ENCODE data around the gene CACNG6.
A peak's percentile ranks its signal among the peaks of the same experiment; 100 is the strongest.

The CACNG6 gene

GRCh38 chr19:53966931-53967330 is 24.5 kb upstream of the CACNG6 start:
- no peak for DNase-seq (ENCODE audit: low read depth in 2 of 2)

DNA sequence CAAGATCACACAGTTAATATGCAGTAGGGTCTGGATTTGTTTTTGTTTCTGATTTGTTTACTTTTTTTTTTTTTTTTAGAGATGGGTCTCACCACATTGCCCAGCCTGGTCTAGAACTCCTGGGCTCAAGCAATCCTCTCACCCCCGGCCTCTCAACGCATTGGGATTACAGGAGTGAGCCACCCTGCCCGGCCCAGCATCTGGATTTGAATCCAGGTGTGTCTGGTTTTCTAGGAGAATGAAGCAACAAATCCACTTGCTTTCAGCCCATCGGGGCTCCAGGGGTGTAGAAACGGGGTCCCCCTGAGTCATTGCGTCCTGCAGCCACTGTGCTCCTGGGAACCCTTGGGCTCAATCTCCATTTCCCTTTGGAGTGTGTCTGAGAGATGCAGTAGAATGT is 22.1 kb upstream of the CACNG6 start:
- no peak for DNase-seq (ENCODE audit: low read depth in 2 of 2)

GRCh38 chr19:53971673-53972072 is 19.8 kb upstream of the CACNG6 start:
- no peak for DNase-seq (ENCODE audit: low read depth in 2 of 2)

DNA sequence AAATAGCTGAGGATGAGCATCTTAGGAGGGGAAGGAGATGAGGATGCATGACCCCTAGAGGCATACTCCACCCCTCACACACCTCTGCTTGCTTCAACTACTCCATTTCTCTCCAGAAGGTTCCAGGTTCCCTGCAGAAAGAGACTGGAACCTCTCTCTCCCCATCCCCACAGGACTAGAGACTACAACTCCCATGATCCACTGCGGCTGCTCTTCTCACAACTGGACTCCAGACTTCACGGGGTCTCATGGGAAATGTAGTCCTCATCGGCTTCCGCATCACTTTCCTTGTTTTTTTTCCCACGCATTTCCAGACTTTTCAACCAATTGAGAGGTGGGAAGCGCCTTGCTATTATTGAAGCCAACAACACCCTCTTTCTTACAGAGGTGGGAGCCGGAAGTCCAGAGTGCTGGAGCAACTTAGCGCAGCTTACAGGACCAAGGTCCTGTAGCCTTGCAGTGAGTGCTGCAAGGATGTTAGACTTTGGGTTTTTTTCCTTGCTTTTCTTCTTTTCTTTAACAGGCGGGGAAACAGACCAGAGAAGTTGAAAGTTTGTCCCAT is 13.9 kb upstream of the CACNG6 start:
- DNase-seq (ENCODE audit: low read depth in 2 of 2), result peak; percentile 36 to 47

DNA sequence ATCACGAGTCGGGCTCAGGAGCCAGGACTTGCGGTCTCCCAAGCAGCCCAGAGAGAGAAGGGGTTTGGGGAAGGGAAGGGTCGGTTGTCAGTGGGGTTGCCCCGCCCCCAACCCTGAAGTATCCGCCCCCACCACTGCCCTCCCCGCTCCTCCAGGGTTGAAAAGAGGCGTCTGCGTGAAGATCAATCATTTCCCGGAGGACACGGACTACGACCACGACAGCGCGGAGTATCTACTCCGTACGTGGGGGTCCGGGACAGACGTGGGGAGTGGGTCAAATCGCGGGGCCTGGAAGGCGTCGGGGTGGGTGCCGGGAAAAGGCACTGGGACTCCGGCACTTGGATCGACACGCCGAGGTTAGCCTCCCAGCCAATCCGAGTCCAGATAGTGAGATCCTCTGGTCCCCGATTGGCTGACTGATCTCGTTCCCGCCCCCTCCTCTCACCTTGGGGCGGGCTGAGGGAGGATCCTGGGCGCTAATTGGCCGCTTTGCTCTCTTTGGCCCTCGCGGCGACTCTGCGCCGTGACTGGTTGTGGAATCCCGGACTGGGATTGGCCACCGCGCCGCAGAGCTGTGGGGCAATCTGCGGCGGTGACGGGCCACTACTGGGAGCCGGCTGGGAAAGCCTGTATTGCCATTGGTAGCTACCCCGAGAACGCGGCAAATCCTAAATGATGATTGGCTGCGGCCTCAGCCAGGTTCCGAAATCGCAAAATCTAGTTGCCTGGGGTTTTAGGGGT is 13.3 kb upstream of the CACNG6 start:
- no peak for DNase-seq (ENCODE audit: low read depth in 2 of 2)

DNA sequence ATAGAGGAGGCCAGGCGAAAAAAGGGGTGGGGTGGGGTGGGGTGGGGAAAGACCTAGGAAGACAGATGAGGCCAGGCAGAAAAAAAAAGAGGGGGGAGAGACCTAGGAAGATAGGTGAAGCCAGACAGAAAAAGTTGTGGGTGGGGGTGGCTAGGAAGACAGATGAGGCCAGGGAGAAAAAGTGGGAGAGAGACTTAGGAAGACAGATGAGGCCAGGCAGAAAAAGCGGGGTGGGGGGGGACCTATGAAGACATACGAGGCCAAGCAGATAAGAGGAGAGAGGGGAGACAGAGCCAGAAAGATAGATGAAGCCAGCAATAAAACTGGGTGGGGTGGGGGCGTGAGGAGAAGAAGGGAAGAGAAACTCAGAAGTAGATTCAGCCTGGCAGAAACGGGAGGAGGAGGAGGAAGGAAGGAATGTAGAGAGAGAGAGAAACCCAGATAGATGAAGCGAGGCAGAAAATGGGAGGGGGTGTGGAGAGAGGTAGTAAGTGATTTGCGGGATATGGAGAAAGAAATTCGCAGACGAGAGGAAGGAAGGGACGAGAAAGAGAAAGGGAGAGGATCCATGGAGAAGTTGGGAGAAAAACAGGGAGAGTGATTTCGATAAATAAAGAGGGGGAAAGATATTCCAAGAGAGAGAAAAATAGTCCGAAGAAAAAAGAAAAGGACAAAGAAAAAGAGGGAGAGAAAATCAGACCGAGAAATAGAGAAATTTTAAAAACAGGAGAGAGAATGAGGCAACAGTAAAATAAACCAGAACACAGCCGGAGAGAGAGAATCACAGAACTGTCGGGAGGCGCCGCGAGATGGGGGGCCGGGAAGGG is 12.2 kb upstream of the CACNG6 start:
- DNase-seq (ENCODE audit: low read depth in 2 of 2), result no peak

- no peak for DNase-seq (ENCODE audit: low read depth in 2 of 2)
Measured at GRCh38 chr19:53980539-53981375, 10.7 kb upstream of the CACNG6 start.

GRCh38 chr19:53981376-53981951 is 10.0 kb upstream of the CACNG6 start:
- DNase-seq (ENCODE audit: low read depth in 2 of 2), result no peak

GRCh38 chr19:53982001-53982451 is 9.4 kb upstream of the CACNG6 start:
- no peak for DNase-seq (ENCODE audit: low read depth in 2 of 2)

- DNase-seq (ENCODE audit: low read depth in 2 of 2), result peak in 1 of 2 donors; percentile 7
Measured at GRCh38 chr19:53982611-53983010, 8.8 kb upstream of the CACNG6 start.

GRCh38 chr19:53983457-53984289 is 7.8 kb upstream of the CACNG6 start:
- no peak for DNase-seq (ENCODE audit: low read depth in 2 of 2)

GRCh38 chr19:53985863-53986262 is 5.6 kb upstream of the CACNG6 start:
- no peak for DNase-seq (ENCODE audit: low read depth in 2 of 2)

DNA sequence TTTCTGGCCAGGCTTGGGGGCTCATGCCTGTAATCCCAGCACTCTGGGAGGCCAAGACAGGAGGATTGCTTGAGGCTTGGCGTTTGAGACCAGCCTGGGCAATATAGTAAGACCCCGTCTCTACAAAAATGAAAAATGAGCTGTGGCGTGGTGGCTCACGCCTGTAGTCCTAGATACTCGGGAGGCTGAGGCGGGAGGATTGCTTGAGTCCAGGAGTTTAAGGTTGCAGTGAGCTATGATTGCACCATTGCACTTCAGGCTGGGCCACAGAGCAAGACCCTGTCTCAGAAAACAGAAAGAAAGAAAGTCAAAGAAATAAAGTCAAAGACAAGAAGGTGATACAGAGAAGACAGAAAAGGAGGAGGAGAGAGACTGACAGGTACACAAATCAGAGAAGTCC is 2.5 kb upstream of the CACNG6 start:
- no peak for DNase-seq (ENCODE audit: low read depth in 2 of 2)

- no peak for DNase-seq (ENCODE audit: low read depth in 2 of 2)
Measured at GRCh38 chr19:53989600-53990533, 1.6 kb upstream of the CACNG6 start.

GRCh38 chr19:53992211-53992610 is 774 bp downstream of the CACNG6 start:
- no peak for DNase-seq (ENCODE audit: low read depth in 2 of 2)

DNA sequence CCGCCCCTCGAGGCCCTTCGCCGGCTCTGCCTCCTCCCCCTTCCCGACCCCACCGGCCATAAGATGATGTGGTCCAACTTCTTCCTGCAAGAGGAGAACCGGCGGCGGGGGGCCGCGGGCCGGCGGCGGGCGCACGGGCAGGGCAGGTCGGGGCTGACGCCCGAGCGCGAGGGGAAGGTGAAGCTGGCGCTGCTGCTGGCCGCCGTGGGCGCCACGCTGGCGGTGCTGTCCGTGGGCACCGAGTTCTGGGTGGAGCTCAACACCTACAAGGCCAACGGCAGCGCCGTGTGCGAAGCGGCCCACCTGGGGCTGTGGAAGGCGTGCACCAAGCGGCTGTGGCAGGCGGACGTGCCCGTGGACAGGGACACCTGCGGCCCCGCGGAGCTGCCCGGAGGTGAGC is 1.4 kb downstream of the CACNG6 start:
- no peak for DNase-seq (ENCODE audit: low read depth in 2 of 2)

- no peak for DNase-seq (ENCODE audit: low read depth in 2 of 2)
Measured at GRCh38 chr19:53993448-53993847, 2.0 kb downstream of the CACNG6 start.

DNA sequence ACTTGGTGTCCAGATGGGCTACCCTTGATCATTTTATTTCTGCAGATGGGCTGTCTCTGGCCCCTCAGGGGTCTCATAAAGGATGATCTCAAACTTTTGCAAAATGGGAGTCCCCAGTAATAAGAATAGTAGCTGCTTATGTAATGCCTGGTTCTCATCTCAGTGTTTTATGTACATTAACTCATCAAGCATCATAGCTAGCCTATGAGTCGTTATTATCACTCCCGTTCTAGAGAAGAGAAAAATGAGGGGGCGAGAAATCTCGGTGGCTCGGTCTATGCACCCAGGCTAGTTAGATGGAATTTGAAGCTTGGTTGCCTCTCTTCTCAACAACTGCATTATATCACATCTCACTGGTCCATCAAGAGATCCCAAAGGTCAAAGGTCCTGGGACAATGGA is 3.4 kb downstream of the CACNG6 start:
- no peak for DNase-seq (ENCODE audit: low read depth in 2 of 2)

- no peak for DNase-seq (ENCODE audit: low read depth in 2 of 2)
Measured at GRCh38 chr19:53998223-53998622, 6.8 kb downstream of the CACNG6 start.
